Fibroblast of mammary gland (primary cell): Measurements from ENCODE around the gene ITPR3.
A peak's percentile ranks its signal among the peaks of the same experiment; 100 is the strongest.

Experiments used
- DNase-seq: peaks from one replicate; pipeline ENCODE4 v3.0.0-alpha.2; 2010; ENCODE audit warnings: low read depth
- H3K4me3 ChIP-seq: 2 replicates; pipeline ENCODE4 v1.5.1; 2011; ENCODE audit warnings: low read depth, mild to moderate bottlenecking, low read length, moderate library complexity; ENCODE audit not compliant: control insufficient read depth
- CTCF ChIP-seq: conservative IDR thresholded peaks from 2 replicates; pipeline ENCODE4 v1.5.1; 2011; ENCODE audit warnings: low read depth, low read length, inconsistent platforms; ENCODE audit not compliant: control insufficient read depth, insufficient read depth

ITPR3 gene

GRCh38 chr6:33740794-33741193 lies 119.7 kb downstream of the ITPR3 start:
- TF ChIP-seq CTCF = no peak
- DNase-seq = no peak
- no peak overlapping the region for H3K4me3 ChIP-seq

DNA sequence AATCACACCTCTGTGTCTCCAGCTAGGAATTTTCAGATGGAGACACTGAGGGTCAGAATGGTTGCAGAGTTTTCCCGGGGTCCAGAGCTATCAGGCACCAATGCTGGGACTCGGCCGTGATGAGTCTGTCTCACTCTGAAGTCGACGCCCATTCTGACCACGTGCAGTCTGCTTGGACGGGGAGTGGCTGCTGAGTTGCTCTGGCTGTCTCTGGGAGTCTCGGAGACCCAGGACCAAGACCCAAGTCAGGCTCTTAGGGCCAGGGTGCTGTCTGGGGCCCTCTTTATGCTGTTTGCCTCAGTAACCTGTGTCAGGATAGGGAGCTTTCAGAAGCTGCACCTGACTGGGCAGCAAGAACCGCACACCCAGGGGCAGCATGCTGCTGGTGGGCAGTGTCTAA lies 121.0 kb downstream of the ITPR3 start:
- TF ChIP-seq CTCF = no peak
- peak; percentile 17 for DNase-seq

DNA sequence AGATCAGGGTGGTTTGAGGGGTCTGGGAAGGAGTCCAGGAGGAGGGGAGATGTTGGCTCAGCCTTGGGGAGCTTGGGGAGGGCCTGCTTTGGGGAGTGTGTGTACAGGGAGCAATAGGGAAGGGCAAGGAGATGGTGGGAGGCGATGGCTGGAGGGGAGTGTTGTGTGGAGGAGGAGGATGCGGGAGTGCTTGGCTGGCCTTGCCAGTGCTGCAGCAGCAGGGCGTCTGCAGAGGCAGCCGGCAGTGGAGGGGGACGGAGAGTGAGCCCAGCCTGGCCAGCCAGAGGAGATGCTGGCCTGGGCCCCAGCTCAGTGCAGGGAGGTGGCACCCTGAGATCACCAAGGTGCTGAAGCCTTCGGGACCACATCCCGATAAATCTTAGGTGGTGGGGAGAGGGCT lies 121.7 kb downstream of the ITPR3 start:
- H3K4me3 ChIP-seq = no peak overlapping the region
- no peak for TF ChIP-seq CTCF
- DNase-seq = no peak

More for the DNA sequence above, 121.0 kb downstream of the ITPR3 start:
- no peak overlapping the region for H3K4me3 ChIP-seq

GRCh38 chr6:33744001-33744848 lies 123.1 kb downstream of the ITPR3 start:
- peak; percentile 69 for DNase-seq
- H3K4me3 ChIP-seq = no peak overlapping the region
- peak; percentile 95 for TF ChIP-seq CTCF

GRCh38 chr6:33744895-33745546 lies 123.9 kb downstream of the ITPR3 start:
- no peak for TF ChIP-seq CTCF
- H3K4me3 ChIP-seq = no peak overlapping the region
- no peak for DNase-seq

DNA sequence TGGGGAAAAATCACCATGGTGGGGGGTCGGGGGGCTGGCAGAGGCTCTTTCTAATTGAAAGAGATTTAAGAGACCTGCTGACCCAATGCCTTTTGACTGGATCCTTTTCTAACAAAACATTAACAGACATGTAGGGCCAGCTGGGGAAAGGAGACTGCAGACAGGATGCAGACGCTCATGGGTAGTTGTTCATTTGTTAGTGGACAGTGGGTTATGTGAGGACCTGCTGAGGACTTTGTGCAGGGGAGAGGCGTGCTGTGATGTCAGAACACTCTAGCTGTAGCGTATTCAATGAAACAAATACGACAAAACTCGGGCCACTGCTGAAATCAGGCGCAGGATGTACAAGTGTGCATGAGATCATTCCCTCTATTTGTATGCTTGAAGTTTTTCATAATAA lies 124.4 kb downstream of the ITPR3 start:
- TF ChIP-seq CTCF = no peak
- DNase-seq = peak; percentile 12
- no peak overlapping the region for H3K4me3 ChIP-seq
